NCI-H2171 treated with DMSO at 0.1 percent for 48 hours (cell line): Measurements from ENCODE around the gene NRXN3.

Source experiments
- DNase-seq: peaks from one replicate; lab custom pipeline; 2025; lab: John Stamatoyannopoulos, UW

Gene NRXN3

DNA sequence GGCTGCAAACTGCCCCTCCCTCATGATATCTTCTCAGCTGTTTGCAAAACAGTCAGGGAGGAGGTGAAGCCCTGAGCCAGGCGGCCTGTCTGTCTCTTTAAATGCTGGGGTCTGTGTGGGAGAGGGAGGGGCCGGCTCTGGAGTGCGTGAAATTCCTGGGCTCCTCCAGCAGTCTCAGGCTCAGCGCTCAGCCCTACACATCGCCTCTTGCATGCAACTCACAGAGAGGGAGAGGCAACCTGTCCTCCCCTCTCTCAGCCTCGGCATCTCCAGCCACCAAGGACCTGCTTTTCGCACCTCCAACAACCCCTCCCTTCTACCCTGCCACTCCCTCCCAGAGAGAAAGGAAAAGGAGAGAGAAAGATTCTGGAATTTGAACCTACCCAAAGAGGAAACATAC is at the start of gene NRXN3:
Gene NRXN3, plus strand, starts transcription at position 171 of the 400 bp plus-strand sequence. CDS start 72,721 bp downstream, outside the sequence.
- DNase-seq, result no peak

GRCh38 chr14:78122436-78122835 is 47.7 kb upstream of the NRXN3 start:
- DNase-seq, result no peak

DNA sequence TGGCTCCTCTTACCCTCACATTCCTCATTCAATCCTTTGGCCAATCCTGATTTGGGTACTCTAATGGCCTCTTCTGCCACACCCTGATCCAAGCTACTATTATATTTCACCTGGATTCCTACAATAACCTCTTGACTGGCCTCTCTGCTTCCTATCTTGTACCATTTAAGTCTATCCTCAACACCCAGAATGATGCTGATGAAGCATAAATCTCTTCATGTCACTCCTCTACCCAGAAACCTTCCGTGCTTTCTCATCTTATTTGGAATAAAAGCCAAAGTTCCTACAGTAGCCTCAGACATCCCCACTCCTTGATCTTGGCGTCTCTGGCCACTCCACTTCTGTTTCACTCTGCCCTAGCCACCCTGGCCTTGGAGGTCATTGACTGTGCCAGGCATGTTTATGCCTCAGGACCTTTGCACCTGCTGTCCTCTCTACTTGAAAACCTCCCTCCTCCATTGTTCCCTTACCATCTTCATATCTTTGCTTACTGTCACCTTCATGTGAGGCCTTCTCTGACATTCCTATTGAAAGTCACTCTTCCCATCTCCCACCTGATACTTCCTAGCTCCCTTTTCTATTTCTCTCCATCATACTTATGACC is 46.4 kb upstream of the NRXN3 start:
- DNase-seq, result no peak

GRCh38 chr14:78127961-78128360 is 42.2 kb upstream of the NRXN3 start:
- DNase-seq, result no peak

DNA sequence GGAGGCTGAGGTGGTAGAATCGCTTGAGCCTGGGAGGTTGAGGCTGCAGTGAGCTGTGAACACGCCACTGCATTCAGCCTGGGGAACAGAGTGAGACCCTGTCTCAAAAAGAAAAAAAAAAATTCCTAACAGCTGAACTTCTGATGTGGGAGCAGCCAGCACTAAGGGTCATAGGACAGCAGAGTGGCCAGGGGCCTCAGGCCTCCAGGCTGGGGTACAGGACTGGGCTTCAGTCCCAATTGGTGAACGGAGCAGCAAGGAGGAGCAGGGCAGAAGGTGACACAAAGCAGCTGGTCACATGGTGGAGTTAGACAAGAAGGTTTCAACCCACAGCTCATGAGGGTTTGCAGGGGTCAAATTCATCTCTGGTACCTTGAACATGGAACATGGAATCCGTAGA is 40.8 kb upstream of the NRXN3 start:
- DNase-seq, result no peak

DNA sequence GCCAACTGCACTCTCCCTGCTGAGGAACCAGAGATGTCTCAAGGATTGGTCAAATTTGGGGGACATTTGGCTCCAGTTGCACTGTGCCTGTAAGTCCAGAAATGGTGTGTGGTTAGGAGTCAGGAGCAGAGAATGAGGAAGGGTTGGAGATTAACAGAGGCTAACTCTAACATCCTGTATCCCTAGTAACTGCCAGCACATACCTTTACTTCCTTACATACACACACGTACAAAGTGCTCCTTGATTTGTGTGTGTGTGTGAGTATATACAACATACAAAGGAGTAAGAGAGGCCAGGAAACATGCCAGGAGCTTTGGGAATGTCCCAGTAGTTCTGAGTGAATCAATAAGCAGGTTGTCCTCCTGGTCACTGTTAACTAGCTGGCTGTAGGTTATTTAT is 39.8 kb upstream of the NRXN3 start:
- no peak for DNase-seq

DNA sequence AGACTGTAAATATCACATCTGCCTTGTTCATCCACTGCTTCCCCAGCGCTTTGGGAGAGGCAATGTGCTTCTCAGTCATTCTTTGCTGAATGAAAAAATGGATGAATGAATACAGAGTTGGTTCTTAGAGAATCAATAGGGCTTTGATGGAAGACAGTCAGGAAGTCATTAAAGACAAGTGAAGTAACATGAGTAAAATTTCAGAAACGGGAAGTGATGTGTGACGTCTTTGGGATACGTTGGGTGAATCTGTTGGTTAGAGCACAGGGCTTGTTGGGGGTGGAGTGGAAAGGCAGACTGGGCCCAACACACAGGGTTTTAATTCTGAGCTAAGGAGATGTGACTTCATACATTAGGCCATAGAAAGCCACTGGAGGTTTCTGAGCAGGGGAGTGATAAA is 39.0 kb upstream of the NRXN3 start:
- DNase-seq, result no peak

GRCh38 chr14:78131616-78132015 is 38.6 kb upstream of the NRXN3 start:
- no peak for DNase-seq

- DNase-seq, result no peak
Measured at GRCh38 chr14:78135450-78135891, 34.7 kb upstream of the NRXN3 start.

GRCh38 chr14:78136695-78137094 is 33.5 kb upstream of the NRXN3 start:
- DNase-seq, result no peak

- DNase-seq, result peak; percentile 54
Measured at GRCh38 chr14:78141590-78141989, 28.6 kb upstream of the NRXN3 start.

DNA sequence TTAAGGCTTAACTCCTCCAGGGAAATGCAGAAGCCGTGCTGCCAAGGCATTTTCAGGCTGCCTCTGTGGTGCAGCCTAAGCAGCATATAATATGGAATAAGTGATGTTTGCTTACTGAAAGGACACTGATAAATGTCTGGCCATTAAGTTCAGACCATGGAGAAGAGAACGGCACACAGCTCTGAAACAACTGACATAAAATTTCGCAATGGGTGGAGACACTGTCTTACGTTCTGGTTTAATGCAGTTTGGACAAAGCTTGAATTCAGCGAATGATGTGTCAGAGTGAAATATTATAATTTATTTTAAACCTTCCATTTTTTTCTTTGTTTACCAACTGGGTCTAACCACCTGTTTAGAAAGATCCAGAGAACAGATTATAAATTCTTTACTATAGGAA is 27.2 kb upstream of the NRXN3 start:
- DNase-seq, result no peak

- no peak for DNase-seq
Measured at GRCh38 chr14:78143489-78144145, 26.6 kb upstream of the NRXN3 start.

DNA sequence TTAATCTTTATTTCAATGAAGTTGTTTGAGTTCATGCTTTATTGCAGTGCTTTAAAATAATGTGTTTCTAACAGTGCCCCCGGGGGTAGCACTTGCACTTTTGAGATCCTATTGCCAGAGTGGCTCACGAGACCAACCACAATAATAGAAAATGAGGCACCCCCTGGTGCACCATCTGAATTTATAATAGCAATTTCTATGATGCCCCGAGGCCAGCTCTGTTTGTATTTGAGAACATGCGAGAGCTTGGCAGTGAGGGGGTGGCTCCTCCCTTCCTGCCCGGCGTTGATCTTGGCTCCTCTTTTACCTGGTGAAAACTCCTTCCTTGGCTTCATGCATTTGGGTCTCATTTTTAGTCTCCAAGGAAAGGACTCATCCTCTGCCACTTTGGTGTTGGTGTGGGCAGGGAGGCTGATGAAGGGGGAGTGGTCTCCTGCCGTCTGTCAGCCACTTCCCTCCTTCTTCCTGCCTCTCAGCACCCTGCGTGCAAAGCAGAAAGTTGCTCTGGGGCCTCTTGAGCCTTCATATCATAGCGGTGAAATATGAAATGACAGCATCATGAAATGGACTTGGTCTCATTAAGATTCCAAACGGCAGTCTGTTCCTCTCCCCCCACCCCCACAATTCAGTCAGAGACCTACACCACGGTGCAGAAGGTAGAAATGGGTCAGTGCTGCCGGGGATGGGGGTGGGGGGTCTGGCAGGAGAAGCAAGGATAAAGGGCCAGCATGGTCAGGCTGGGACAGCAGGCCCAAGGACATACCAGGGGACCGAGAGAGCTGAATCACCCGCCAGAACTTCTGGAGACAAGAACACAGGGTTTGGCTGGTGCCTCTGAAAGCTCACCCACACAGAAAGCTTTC is 17.7 kb upstream of the NRXN3 start:
- no peak for DNase-seq

GRCh38 chr14:78153064-78153341 is 17.2 kb upstream of the NRXN3 start:
- DNase-seq, result peak; percentile 63

DNA sequence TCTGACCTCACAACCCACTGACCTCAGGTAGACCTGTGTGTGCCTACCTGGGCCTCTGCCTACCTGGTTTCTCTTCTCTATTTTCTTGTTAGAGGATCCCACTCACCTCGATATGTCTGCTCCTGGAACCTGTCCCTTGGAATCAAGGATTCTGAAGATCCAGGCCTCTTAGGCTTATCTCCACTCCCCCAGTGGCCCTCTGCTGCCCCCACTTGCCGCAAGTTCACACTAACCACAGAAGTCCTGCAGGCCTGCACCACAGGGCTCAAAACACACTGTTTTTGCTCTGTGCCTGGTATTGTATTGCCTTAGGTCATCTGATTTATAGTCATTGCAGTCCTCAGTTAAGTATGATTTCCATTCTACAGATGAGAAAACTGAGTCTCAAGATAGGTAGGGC is 15.3 kb upstream of the NRXN3 start:
- no peak for DNase-seq

- no peak for DNase-seq
Measured at GRCh38 chr14:78156196-78156595, 14.0 kb upstream of the NRXN3 start.

GRCh38 chr14:78157494-78158437 is 12.4 kb upstream of the NRXN3 start:
- DNase-seq, result no peak

DNA sequence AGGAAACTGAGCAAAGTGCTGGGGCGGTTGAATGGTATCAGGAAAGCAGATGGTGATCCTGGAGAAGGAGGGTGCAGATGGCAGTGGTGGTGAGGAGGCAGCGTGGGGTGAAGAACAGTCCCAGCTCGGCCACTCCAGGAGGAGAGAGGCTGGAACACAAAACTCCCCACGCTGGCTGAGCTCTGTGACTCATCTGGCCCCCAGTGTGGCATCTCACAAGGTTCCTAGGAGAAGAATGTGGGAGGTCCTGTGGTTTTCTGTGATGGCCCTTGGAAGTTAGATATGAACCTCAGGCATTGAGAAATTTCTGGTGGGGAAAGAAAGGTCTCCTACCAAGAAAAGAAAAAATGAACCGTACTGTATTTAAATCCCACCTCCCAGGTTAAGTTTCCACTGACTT is 8.0 kb upstream of the NRXN3 start:
- DNase-seq, result no peak

GRCh38 chr14:78164226-78164853 is 5.8 kb upstream of the NRXN3 start:
- DNase-seq, result no peak

- DNase-seq, result no peak
Measured at GRCh38 chr14:78172428-78172827, 2.3 kb downstream of the NRXN3 start.
